RKO (cell line): Measurements from ENCODE around the gene AKAP12.
"Not testable (repeated sequence)": the region's sequence is repeated elsewhere in the genome, so short reads cannot be mapped to it uniquely, and the experiment has no call there.

ENCODE experiments used
- DNase-seq: peaks from one replicate; pipeline ENCODE4 v3.0.0-alpha.2; 2016; ENCODE audit warnings: low spot score

AKAP12 gene

DNA sequence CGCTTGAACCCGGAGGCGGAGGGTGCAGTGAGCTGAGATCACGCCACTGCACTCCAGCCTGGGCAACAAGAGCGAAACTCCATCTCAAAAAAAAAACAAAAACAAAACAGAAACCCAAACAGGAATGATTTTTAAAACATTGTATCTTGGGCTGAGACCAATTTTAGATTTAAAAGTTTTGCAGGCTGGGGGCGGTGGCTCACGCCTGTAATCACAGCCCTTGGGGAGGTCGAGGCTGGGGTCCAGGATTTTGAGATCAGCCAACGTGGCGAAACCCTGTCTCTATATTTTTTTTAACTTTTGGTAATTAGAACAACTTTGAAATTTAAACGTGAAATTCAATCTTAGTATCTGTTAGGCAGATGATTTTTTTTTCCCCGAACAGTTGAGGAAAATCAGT is 70.5 kb downstream of the AKAP12 start:
- DNase-seq, result no peak

DNA sequence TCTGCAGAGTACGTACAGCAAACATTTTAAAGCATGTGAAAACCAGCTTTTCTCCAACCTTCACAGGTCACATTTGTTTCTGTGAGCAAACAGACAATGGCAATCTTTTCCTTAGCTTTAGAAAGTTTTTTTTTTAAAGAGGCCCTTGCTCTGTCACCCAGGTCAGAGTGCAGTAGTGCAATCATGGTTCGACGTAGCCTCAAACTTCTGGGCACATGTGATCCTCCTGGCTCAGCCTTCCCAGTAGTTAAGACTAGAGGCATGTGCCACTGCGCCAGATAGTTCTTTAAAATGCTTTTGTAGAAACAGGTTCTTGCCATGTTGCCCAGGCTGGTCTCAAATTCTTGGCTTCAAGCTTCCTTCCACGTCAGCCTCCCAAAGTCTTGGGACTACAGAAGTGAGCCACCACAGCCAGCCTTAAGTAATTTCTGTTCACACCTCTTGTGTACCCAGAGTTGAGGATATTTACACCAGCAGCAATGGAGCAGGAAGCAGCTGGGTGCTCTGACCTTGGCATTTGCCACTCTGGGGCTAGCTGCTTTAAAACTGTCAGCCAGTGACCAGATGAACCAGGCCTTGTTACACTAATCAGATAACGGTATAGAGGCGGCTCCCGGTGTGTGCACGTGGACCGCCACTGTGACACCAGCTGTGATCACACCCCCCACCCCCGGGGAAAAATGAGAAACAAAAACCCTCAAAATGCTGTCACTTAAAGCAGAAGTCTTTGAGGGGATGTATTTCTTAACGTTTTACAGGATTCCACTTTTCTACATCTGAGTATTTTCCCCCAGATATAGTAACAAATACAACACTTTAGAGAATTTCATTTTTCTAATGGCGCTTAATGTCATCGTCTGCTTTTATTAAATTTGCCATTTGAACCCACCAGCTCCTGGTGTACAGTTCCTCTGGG is 71.3 kb downstream of the AKAP12 start:
- DNase-seq, result no peak

DNA sequence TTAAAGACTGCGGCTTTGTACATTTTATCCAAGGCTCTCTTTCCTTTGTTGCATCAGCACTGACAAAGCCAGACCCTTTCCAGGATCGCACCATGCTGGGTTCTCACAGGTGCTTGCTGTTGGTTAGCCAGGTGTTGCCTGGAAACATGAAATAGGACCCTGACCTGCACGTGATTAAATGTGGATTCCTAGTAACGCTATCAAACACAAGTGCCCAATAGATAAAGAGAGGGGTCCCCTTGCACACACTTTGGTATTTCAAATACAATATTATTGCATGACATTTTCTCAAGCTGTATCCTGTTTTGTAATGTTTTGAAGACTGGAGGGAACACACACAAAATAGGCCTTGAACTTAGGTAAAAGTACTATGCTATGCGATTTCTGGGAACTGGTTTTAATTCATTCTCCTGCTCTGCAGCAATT is 73.3 kb downstream of the AKAP12 start:
- no peak for DNase-seq

DNA sequence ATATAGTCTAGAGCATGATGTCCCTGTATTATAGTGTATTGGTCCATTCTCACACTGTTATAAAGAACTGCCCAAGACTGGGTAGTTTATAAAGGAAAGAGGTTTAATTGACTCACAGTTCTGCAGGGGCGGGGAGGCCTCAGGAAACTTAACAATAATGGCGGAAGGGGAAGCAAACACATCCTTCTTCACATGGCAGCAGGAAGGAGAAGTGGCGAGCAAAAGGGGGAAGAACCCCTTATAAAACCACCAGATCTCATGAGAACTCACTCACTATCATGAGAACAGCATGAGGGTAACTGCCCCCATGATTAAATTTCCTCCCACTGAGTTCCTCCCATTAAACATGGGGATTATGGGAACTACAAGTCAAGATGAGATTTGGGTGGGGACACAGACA is 75.9 kb downstream of the AKAP12 start:
- not testable (repeated sequence) for DNase-seq

DNA sequence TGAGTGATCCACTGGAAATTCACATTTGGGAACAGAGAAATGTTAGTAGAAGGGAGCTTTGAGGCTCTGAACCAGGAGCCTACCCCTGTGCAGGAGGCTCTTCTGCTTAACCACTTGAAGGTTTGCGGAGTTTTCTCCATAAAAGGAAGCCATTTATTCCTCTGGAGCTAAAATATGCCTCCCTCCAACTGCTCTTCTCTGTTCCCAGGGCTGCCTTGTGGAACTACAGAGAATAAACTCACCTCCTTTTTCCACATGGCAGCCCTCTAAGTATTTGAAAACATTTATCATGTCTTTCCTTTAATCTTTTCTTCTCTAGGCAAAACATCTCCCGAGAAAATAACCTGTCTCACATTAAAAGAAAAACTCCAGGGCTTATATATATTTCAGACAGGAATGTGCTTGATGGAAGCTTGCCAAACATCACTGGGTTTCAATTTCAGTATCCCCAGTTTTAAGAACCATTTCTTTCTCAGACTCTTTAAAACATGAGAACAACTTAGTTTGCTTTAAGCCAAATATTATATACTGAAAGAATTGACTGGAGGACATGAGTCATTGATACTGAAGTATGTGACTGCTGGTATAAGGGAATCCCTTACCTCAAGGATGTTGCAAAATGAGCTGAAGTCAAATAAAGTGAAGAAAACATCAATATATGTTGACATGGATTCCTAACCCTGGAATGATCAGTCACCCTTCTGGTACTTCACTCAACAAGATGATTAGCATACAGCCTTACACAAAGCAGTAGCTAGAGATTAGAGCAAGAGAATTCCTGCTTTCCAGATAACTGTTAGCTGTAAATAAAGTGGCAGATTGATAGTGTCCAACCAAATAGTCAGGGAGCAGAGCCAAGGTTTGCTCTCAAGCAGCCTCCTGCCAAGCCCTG is 77.6 kb downstream of the AKAP12 start:
- no peak for DNase-seq

DNA sequence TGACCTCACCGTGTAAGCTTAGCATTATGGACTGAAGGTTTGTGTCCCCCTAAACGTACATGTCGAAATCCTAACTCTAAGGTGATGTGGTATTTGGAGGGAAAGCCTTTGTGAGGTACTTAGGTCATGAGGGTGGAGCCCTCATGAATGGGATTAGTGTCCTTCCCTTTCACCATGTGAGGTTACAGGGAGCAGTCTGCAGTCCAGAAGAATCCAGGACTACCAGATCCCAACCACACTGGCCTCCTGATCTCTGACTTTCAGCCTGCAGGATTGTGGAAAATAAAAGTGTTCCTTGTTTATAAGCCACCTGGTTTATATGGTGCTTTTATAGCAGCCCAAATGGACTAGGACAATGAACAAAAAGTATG is 78.2 kb downstream of the AKAP12 start:
- no peak for DNase-seq

DNA sequence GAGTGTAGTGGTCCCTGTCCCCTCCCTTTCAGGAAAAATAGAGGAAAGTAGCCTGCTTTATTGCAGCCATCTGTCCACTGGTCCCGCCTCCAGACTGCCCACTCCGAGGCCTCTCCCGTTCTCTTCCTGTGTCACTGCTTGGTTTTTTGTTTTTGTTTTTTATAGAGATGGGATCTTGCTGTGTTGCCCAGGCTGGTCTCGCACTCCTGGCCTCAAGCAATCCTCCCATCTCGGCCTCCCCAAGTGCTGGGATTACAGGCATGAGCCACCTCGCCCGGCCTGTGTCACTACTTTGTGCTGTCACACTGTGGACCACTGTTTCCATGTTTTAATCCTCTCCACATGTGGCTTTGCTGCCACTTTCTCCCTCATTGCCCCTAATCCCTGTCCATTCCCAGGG is 80.4 kb downstream of the AKAP12 start:
- no peak for DNase-seq

DNA sequence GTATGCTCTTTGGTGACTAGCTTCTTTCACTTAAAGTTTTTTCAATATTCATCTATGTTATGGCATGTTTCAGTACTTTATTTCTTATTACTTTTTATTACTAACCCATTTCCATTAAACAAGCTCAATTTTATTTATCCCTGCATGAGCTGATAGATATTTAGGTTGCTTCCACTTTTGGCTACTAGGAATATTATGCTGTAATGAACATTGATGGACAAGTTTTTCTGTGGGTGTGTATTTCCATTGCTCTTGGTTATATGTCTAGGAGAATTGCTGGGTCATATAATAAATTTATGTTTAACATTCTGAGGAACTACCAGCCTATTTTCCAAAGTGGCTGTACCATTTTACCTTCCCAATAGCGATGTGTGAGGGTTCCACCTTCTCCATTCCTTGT is 81.7 kb downstream of the AKAP12 start:
- no peak for DNase-seq

DNA sequence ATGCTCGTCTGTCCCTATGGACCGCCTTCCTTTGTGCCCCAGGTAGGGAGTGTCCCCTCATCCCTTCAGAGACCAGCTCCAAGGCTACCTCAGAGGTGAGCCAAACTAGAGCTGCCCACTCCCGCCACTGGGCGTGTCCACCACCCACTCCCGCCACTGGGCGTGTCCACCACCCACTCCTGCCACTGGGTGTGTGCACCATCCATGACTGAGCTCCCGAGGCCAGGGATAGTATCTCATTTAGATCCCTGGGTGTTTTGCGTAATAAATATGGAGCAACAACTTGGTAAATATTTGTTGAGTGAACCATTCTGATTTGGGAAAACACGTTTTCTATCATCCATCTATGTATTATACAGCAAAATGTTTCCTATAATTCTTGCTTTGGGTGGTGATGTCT is 82.8 kb downstream of the AKAP12 start:
- no peak for DNase-seq

DNA sequence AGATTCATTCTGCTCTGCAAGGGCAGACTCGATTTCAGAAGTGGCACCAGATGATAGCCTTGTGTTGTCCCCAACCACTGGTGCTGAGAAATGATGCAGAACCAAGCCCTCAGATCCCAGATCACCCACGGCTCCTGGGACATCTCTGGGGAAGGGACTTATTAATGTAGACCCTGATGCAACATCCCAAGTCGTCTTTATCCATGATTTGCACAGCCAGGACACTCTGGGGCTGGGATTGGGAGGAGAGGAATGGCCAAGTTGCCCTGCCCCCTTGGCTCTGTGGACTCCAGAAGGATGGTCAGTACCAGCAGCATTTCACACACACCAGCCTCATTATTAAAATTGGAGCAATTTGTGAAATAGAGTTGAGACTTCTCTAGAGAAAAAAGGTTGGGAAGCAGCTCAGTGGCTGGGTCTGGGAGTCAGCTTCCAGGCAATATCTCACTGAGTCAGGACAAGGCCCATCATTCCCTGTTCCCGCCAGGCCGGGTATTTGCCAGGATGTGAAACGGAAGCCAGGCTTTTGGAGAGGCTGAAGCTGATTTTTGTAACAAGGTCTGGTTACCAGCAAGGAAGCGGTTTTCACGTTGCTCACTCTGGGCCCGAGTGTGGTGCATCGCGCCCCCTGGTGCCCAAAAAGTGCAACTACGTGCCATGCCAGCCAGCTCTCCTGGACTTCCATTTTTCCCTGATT is 84.2 kb downstream of the AKAP12 start:
- peak; percentile 88 for DNase-seq

DNA sequence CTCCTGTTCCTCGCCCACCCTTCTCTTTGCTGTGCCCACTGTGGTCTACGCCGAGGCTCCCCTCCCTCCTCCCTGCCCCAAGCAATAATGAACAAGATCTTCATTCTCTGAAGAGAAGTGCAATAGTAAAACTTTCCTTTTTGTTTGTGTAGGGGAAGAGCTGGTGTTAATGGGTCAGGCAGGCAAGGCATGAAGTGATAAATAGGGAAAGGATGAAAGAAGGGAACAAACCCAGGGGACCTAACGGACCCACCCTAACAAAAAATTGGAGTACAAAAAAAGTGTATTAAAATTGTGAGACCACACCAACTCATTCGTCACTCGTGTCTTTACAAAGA is 84.7 kb downstream of the AKAP12 start:
- DNase-seq, result no peak

DNA sequence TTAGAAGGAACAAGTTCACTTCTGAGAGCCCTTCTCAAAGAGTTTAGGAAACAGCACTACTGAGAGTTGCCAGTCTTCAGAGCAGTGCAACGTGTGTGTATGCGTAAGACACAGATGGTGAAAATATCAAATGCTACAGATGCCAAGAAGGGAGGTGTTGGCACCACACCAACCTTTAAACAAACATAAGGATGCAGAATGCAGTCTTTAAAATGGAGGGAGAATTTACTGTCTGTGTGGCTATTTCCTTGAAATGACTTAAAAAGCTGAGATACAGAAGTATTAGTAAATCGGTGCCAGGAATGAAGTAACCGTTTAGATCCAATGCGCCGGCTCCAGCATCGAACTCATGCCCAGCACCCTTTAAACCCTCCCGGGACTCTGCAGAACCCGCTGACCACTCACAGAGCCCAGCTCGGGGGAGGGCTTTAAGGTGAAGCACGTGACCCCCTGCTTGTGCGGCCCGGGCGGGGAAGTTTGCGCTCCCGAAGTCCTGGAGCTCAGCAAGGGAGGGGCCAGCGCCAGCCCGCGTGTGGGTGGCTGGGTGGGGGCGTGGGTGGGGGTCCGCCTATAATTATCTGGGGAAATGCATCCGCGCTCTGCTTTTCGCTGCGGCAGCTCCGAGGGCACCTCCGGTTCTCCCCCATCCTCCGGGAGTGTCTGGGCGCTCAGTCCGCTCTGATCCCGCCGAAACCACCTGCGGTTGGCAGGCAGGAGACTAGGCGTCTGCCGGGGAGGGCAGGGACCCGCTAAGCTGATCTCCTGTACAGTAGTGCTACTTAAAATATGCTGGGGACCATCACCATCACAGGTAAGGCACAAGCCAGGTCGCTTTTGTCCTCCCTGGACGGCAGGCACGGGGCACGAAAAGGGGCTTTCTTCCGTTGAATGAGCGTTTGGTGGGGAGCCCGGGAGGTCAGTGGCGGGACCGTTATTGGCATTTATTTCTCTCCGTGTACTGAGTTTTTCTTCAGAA is 85.6 kb downstream of the AKAP12 start:
- peak; percentile 83 for DNase-seq

DNA sequence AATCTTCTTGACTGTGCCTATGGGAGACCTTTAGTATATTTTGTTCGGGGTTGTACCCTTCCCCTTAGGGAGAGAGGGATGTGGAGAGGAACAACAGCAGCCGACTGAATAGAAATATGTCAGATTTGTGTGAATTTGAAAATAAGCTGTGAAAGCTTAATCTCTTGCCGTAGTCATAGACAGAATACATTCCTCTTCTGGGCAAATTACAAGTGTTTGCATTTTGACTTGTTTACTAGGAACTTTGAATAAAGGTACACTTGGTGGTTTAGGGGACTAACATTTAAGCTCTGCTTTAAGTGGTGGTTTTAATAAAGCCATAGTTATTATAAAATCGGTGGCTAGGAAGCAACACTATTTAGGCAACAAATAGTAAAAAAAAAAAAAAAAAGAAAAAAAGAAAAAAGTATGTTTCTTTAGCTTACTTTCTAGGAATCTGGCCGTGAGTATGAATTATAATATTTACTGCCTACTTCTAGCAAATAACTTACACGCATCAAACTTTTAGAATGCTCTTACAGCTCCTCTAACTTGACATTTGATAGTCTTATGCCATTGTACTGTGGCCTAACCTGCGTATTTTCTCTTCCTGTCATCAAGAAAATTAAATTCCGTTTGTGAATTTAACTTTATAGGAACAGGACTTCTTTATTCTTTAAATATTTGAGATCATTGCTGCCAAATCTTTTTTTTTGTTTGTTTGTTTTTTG is 86.5 kb downstream of the AKAP12 start:
- DNase-seq, result no peak

DNA sequence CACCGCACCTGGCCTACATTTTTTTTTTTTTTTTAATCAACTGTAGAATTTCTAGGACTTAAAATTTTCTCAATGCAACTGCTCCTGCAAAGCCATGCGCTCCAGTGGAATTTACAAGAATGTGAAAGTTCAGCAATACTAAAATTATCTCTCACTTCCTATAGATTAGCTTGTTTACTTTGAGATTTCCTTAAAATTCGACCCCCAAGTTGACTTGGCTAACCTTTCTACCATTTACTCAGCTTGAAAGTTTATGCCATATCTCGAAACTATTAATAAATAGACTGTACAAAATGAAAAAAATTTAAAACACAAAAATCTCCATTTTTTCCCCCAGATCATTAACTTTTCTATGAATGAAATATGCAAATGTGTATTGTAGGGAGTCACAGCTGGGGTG is 87.3 kb downstream of the AKAP12 start:
- no peak for DNase-seq

DNA sequence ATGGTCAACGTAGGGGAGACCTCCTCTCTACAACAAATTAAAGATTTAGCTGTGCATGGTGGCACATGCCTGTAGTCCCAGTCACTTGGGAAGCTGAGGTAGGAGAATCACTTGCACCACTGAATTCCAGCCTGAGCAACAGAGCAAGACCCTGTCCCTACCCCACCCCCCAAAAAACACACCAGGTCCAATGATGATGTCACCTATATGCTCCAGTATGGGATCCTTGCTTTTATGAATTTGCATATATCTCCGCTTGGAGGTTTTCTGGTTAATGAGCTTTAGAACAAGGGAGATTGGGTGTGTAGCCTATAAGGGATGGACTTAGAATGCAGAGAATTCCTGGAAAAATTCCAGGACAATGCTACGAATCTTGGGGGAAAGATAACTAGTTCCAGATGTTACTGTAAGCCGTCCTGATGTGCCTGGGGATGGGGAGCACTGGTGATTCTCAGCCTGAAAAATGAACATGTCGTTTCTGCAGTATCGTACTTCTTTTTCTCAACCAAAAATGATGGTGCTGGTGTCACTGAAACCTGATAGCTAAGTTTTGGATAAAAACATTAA is 90.4 kb downstream of the AKAP12 start:
- no peak for DNase-seq

DNA sequence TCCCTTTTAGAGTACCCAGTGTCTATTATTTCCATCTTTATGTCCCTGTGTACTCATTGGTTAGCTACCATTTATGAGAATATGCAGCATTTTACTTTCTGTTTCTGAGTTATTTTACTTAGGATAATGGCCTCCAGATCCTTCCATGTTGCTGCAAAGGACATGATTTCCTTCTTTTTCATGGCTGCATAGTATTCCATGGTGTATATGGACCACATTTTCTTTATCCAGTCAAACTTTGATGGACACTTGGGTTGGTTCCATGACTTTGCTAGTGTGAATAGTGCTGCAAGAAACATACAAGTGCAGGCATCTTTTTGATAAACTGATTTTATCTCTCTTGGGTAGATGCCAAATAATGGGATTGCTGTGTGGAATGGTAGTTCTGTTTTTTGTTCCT is 96.2 kb downstream of the AKAP12 start:
- no peak for DNase-seq

DNA sequence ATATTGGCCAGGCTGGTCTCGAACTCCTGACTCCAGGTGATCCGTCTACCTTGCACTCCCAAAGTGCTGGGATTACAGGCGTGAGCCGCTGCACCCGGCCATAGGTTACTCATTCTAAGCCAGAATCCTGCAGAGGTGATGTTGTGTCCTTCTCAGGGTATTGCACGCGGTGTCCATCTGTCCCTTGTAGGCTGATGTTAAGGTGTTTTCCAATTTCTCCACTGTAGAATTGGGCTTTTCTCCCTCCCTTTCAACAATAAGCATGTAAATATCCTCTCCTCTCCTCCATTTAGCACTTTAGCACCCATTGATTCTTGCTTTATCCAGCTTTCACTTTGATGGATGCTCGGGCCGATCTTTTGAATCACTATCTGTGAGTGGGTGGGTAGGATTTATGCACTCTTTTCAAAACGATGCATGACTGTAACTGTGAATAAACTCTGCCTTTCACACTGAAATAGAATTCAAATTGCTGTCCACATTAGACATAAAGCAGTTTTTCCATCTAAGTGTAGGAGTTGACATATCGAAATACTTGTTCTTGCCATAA is 99.0 kb downstream of the AKAP12 start:
- DNase-seq, result no peak

DNA sequence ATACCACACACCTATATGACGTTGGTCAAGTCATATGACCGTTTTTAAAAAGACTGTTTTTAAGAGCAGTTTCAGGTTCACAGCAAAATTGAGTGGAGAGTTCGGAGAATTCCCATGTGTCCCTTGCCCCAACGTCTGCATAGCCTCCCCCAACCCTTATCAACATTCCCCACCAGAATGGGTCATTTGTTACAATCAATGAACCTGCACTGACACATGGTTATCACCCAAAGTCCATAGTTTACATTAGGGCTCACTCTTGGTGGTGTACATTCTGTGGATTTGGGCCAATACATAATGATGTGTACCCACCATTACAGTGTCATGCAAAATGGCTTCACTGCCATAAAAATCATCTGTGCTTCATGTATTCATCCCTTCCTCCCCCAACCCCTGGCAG is 99.6 kb downstream of the AKAP12 start:
- DNase-seq, result no peak

DNA sequence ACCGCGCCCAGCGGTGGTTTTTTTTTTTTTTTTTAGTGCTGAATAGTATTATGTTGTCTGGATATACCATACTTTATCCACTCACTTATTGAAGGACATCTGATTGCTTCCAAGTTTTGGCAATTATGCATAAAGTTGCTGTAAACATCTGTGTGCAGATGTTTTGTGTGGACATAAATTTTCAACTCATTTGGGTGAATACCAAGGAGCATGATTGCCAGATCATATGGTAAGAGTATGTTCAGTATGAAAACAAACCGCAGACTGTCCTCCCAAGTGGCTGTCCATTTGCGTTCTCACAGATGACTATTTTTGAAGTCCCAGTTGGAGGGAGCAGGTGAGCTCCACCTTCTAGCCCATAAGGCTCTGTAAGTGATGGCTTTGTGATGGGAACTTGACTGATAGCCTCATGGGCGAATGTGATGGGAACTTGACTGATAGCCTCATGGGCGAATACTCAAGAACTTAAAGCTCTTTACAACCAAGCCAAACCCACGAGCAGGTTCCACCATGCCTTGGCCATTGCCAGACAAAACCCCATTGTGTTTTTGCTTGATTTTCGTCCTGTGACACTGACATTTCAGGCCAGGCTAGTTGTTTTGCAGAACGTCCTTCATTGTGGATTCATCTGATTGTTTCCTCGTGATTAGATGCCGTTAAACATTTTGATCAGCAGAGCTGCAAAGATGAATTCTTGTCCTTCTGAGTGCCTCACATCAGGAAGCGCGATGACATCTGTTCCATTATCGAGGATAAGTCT is 100.6 kb downstream of the AKAP12 start:
- DNase-seq, result no peak
